CD4-positive, alpha-beta T cell (primary cell): ENCODE results near the gene PODXL. TPM values are rescaled to one million over a fixed set of nuclear protein-coding genes. Genes with fewer than 3 reads are reported as not detected.

Experiments used
- ATAC-seq: fragments of 200-7000 bp; cut with Tn5 transposase; one replicate; pipeline ENCODE4 v1.10.0; 2022; ENCODE audit warnings: mild to moderate bottlenecking; ENCODE audit not compliant: poor library complexity
- CTCF ChIA-PET: fragments of 350-600 bp; sonication (Branson Sonifier 250); formaldehyde crosslinking; loops from one replicate; lab custom pipeline; 2021; ENCODE audit warnings: antibody characterized with exemption, inconsistent platforms; lab: Charles Lee
- POLR2A ChIA-PET: fragments of 350-600 bp; sonication (Branson Sonifier 250); formaldehyde crosslinking; loops from one replicate; lab custom pipeline; 2021; ENCODE audit warnings: antibody characterized with exemption, inconsistent platforms; lab: Charles Lee
- DNase-seq, 14 experiments: peaks; one replicate each; pipeline ENCODE4 v3.0.0-alpha.2; 2013 to 2020; ENCODE audit warnings: mixed read lengths in 2 of 14
- H3K27ac ChIP-seq, 2 donors: one replicate each; pipeline versions ENCODE4 v1.5.1 to v1.7.0; 2013; ENCODE audit warnings: low read length in 2 of 2, low read depth in 1 of 2, mild to moderate bottlenecking in 1 of 2
- H3K27me3 ChIP-seq, 2 experiments: 1 replicate in 1 of 2; 2 replicates in 1 of 2; pipeline versions ENCODE4 v1.6.1 to v1.7.0; 2013; ENCODE audit warnings: low read length in 2 of 2, control low read depth in 1 of 2, mild to moderate bottlenecking in 1 of 2, moderate library complexity in 1 of 2; ENCODE audit not compliant: insufficient read depth in 2 of 2, control insufficient read depth in 1 of 2
- H3K36me3 ChIP-seq: one replicate; pipeline ENCODE4 v1.6.1; 2013; ENCODE audit warnings: low read length, control low read depth; ENCODE audit not compliant: insufficient read depth
- H3K4me1 ChIP-seq: one replicate; pipeline ENCODE4 v1.6.1; 2013; ENCODE audit warnings: low read length, control low read depth; ENCODE audit not compliant: insufficient read depth
- H3K4me3 ChIP-seq: one replicate; pipeline ENCODE4 v1.5.1; 2013; ENCODE audit warnings: mild to moderate bottlenecking, low read length, moderate library complexity
- H3K9me3 ChIP-seq, 2 experiments: 1 replicate in 1 of 2; 2 replicates in 1 of 2; pipeline versions ENCODE4 v1.6.1 to v1.7.0; 2013; ENCODE audit warnings: low read length in 2 of 2, mild to moderate bottlenecking in 2 of 2, control low read depth in 1 of 2, moderate library complexity in 1 of 2; ENCODE audit not compliant: control insufficient read depth in 1 of 2, insufficient read depth in 1 of 2
- H3K27ac Mint-ChIP-seq: one replicate; pipeline ENCODE4 v1.8.0; 2020; ENCODE audit warnings: mixed read lengths
- H3K27me3 Mint-ChIP-seq: one replicate; pipeline ENCODE4 v1.8.0; 2021; ENCODE audit warnings: mixed read lengths
- H3K36me3 Mint-ChIP-seq: one replicate; pipeline ENCODE4 v1.8.0; 2021; ENCODE audit warnings: low read depth, mixed read lengths
- H3K4me1 Mint-ChIP-seq: one replicate; pipeline ENCODE4 v1.8.0; 2021; ENCODE audit warnings: low read depth, mixed read lengths
- H3K4me3 Mint-ChIP-seq: one replicate; pipeline ENCODE4 v1.8.0; 2020; ENCODE audit warnings: mild to moderate bottlenecking, mixed read lengths
- H3K9me3 Mint-ChIP-seq: one replicate; pipeline ENCODE4 v1.8.0; 2020; ENCODE audit warnings: mixed read lengths
- intact Hi-C, 2 experiments: fragments of 100-400 bp; cut with DNase I in 1 of 2; cut with micrococcal nuclease in 1 of 2; formaldehyde crosslinking; loops; one replicate each; pipeline versions ENCODE4 v1.15.1 to v1.9.0; 2023 to 2025; cut with DNase I, micrococcal nuclease
- total RNA-seq, 174 experiments: library from RNA in 2 of 174; stranded (reverse) in 2 of 174; gene quantifications; one replicate each; pipeline ENCODE4 v1.2.3 and lab custom pipeline; 2021 to 2026
- TF ChIP-seq, protein P1 (sequence below): fragments of 200-600 bp; IDR thresholded peaks from one replicate; pipeline ENCODE4 v1.8.0; 2022; ENCODE audit warnings: antibody characterized with exemption, mild to moderate bottlenecking

Gene PODXL
- total RNA-seq, 2 experiments from 2014 or later: 0.16 to 0.47 TPM

DNA sequence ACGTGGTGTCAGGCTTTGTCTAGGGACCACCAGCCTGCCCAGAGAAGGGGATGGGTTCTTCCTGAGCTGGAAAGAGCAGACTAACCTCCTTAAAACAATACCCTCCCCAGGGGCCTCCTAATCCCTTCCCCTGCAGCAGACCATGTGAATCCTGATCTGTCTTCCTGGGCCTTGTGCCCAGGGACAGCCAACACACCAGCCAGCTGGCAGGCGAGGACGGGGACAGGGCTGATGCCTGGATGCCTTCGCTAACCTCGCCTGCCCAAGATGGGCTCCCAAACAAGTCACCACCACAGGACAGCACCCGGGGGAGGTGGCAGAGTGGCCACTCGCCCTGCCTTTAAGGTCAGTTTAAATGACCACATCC lies 17.6 kb downstream of the PODXL start:
- H3K27ac Mint-ChIP-seq: no peak overlapping the region
- TF ChIP-seq, protein P1, sequence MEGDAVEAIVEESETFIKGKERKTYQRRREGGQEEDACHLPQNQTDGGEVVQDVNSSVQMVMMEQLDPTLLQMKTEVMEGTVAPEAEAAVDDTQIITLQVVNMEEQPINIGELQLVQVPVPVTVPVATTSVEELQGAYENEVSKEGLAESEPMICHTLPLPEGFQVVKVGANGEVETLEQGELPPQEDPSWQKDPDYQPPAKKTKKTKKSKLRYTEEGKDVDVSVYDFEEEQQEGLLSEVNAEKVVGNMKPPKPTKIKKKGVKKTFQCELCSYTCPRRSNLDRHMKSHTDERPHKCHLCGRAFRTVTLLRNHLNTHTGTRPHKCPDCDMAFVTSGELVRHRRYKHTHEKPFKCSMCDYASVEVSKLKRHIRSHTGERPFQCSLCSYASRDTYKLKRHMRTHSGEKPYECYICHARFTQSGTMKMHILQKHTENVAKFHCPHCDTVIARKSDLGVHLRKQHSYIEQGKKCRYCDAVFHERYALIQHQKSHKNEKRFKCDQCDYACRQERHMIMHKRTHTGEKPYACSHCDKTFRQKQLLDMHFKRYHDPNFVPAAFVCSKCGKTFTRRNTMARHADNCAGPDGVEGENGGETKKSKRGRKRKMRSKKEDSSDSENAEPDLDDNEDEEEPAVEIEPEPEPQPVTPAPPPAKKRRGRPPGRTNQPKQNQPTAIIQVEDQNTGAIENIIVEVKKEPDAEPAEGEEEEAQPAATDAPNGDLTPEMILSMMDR: no peak
- H3K4me1 Mint-ChIP-seq: no peaks in the 10 kb centered on the region
- Histone ChIP-seq H3K27me3 (no peaks in the 10 kb centered on the region), H3K4me1 (no peaks in the 10 kb centered on the region), H3K36me3 (no peaks in the 10 kb centered on the region), H3K27ac (no peak overlapping the region), H3K4me3 (no peak overlapping the region), H3K9me3 (no peaks in the 10 kb centered on the region)
- CTCF ChIA-PET: no interaction called here
- DNase-seq (no peak), ATAC-seq (no peak)
- H3K9me3 Mint-ChIP-seq: no peaks in the 10 kb centered on the region
- intact Hi-C loops: no loop called here
- H3K36me3 Mint-ChIP-seq: no peaks in the 10 kb centered on the region
- POLR2A ChIA-PET: no interaction called here
- H3K4me3 Mint-ChIP-seq: no peak overlapping the region
- no peaks in the 10 kb centered on the region for H3K27me3 Mint-ChIP-seq

DNA sequence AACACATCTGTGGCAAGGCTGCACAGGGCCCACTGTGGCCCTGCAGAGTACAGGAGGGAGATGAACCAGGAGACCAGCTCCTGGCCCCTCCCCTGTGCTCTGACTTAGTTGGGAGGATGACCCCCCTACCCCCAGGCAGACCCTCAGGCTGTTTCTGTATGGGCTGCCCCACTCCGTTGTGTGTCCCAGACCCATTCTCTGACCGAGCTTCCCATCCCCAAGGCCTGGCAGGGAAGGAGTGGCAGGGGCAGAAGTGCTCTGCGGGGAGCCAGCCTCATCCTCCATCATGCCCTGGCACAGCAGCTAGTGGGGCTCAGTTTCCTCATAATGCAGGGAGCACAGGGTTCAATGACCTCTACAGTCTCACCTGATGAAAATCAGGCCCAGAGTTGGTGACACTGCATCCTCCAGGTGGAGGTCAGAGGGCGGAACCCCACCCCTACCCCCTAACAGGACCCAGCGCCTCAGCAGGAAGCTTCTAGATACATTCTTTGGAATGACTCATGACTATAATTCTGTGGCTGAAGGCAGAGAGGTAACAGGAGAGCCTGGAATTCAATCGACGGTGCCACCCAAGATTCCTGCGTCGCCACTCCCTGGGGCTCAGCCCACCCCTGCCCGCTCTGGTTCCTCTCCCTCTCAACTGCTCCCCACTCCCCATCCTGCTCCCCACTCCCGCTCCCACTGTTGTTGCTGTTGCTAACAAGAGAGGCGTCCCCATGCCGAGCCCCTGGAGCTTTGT lies 18.2 kb downstream of the PODXL start:
- no peak overlapping the region for H3K27ac ChIP-seq
- TF ChIP-seq, protein P1: no peak
- H3K9me3 ChIP-seq: no peaks in the 10 kb centered on the region
- ChIA-PET CTCF (no interaction called here), POLR2A (no interaction called here)
- ATAC-seq: no peak
- Mint-ChIP-seq H3K9me3 (no peaks in the 10 kb centered on the region), H3K27me3 (no peaks in the 10 kb centered on the region), H3K27ac (no peak overlapping the region), H3K36me3 (no peaks in the 10 kb centered on the region), H3K4me1 (no peaks in the 10 kb centered on the region), H3K4me3 (no peak overlapping the region)
- no peak overlapping the region for H3K4me3 ChIP-seq
- no peaks in the 10 kb centered on the region for H3K36me3 ChIP-seq
- H3K27me3 ChIP-seq: no peaks in the 10 kb centered on the region
- intact Hi-C loops: no loop called here
- no peak for DNase-seq
- H3K4me1 ChIP-seq: no peaks in the 10 kb centered on the region

DNA sequence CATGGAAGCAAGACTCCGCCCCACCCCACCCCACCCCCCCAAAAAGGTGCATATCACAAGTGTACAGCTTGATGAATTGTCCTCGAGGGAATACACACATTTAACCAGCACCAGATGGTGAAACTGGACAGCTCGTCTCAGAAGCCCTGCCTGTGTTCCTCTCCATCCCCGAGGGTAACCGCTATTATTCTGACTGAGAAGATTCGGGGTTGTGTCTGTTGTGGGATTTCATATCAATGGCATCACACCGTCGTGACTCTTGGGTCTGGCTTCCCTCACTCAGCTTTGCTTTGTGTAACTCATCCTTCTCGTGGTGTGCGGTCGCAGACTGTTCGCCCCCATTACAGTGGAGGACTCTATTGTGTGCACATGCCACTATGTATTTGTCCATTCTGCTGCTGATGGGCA lies 18.9 kb downstream of the PODXL start:
- Histone ChIP-seq H3K4me3 (no peak overlapping the region), H3K4me1 (no peaks in the 10 kb centered on the region), H3K9me3 (no peaks in the 10 kb centered on the region), H3K27me3 (no peaks in the 10 kb centered on the region), H3K27ac (no peak overlapping the region), H3K36me3 (no peaks in the 10 kb centered on the region)
- CTCF ChIA-PET: no interaction called here
- intact Hi-C loops: no loop called here
- Mint-ChIP-seq H3K27me3 (no peaks in the 10 kb centered on the region), H3K36me3 (no peaks in the 10 kb centered on the region), H3K4me3 (no peak overlapping the region), H3K9me3 (no peaks in the 10 kb centered on the region), H3K27ac (no peak overlapping the region), H3K4me1 (no peaks in the 10 kb centered on the region)
- POLR2A ChIA-PET: no interaction called here
- TF ChIP-seq, protein P1: no peak
- DNase-seq (no peak), ATAC-seq (no peak)
